Measurements from ENCODE around the gene DPP6.

DNA sequence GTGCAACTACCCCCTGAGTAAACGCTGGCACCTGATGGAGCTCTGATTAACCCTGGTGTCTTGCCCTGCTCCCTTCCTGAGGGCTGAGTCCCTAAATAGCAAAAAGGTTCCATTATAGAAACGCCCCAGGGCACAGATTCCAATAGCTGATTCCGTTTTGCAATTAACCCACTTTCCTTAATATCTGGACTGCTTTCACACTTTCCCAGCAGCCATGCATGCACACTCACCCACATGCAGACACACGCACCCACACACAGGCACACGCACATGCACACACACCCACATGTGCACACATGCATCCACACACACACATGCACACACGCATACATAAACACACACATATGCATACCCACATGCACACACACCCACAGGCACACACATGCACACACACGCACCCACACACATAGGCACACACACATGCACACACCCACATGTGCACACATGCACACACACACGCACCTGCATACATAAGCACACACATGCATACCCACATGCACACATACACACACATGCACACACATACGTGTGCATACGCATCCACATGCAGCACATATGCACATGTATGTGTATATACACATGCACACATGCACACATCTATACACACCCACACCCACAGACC lies 821.4 kb downstream of the DPP6 start:
- TF ChIP-seq, protein P1, sequence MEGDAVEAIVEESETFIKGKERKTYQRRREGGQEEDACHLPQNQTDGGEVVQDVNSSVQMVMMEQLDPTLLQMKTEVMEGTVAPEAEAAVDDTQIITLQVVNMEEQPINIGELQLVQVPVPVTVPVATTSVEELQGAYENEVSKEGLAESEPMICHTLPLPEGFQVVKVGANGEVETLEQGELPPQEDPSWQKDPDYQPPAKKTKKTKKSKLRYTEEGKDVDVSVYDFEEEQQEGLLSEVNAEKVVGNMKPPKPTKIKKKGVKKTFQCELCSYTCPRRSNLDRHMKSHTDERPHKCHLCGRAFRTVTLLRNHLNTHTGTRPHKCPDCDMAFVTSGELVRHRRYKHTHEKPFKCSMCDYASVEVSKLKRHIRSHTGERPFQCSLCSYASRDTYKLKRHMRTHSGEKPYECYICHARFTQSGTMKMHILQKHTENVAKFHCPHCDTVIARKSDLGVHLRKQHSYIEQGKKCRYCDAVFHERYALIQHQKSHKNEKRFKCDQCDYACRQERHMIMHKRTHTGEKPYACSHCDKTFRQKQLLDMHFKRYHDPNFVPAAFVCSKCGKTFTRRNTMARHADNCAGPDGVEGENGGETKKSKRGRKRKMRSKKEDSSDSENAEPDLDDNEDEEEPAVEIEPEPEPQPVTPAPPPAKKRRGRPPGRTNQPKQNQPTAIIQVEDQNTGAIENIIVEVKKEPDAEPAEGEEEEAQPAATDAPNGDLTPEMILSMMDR (conservative IDR thresholded peaks at IDR 0.05; ENCODE audit: low read length) = no peak
- TF ChIP-seq EZH2phosphoT487 (IDR thresholded peaks at IDR 0.05; ENCODE audit: borderline replicate concordance, low read depth, low read length) = no peak
